ENCODE measurements around the gene MMP25. TPM values are rescaled to one million over a fixed set of nuclear protein-coding genes. Genes with fewer than 3 reads are reported as not detected.
"Not testable (repeated sequence)": the region's sequence is repeated elsewhere in the genome, so short reads cannot be mapped to it uniquely, and the experiment has no call there.

Gene MMP25
- total RNA-seq, 4 donors from 2014 or later: 0.30 to 0.81 (median 0.49) TPM; not detected in 1

- intact Hi-C loops (cut with DNase I; ENCODE audit: low total_unique reads): no loop called here
- H3K4me3 ChIP-seq (ENCODE audit: low read depth, poor library complexity, severe bottlenecking): no peak overlapping the region
- 75 to 88% methylated on average over 6 of the region's 6 CpGs for WGBS, 2 donors
- no peak for TF ChIP-seq POLR2A (IDR thresholded peaks at IDR 0.05)
- TF ChIP-seq CTCF (IDR thresholded peaks at IDR 0.05): no peak
- no peak for DNase-seq (ENCODE audit: low spot score in 2 of 2)
Measured at GRCh38 chr16:3076577-3076976, 30.2 kb downstream of the MMP25 start.

- no peak for TF ChIP-seq CTCF (IDR thresholded peaks at IDR 0.05)
- TF ChIP-seq POLR2A (IDR thresholded peaks at IDR 0.05): no peak
- DNase-seq (ENCODE audit: low spot score in 2 of 2): no peak
- H3K4me3 ChIP-seq (ENCODE audit: low read depth, poor library complexity, severe bottlenecking): no peak overlapping the region
- WGBS, 2 donors: 46 to 57% methylated on average over 17 of the region's 17 CpGs
- intact Hi-C loops (cut with DNase I; ENCODE audit: low total_unique reads): no loop called here
Measured at GRCh38 chr16:3080024-3080423, 33.7 kb downstream of the MMP25 start.

- DNase-seq (ENCODE audit: low spot score in 2 of 2); intact Hi-C loops (cut with DNase I; ENCODE audit: low total_unique reads); H3K4me3 ChIP-seq (ENCODE audit: low read depth, poor library complexity, severe bottlenecking): not testable (repeated sequence)
- 82 to 89% methylated on average over 11 to 13 of the region's 13 CpGs for WGBS, 2 donors
Measured at GRCh38 chr16:3081957-3082356, 35.6 kb downstream of the MMP25 start.

GRCh38 chr16:3083408-3083807, 37.0 kb downstream of the MMP25 start:
- H3K4me3 ChIP-seq (ENCODE audit: low read depth, poor library complexity, severe bottlenecking); DNase-seq (ENCODE audit: low spot score in 2 of 2); intact Hi-C loops (cut with DNase I; ENCODE audit: low total_unique reads): not testable (repeated sequence)
- WGBS, 2 donors: 93 to 94% methylated on average over 8 of the region's 8 CpGs

GRCh38 chr16:3084491-3084890, 38.1 kb downstream of the MMP25 start:
- intact Hi-C loops (cut with DNase I; ENCODE audit: low total_unique reads): no loop called here
- no peak for DNase-seq (ENCODE audit: low spot score in 2 of 2)
- 96 to 100% methylated on average over 1 of the region's 1 CpG for WGBS, 2 donors
- TF ChIP-seq POLR2A (IDR thresholded peaks at IDR 0.05): no peak
- TF ChIP-seq CTCF (IDR thresholded peaks at IDR 0.05): no peak
- no peak overlapping the region for H3K4me3 ChIP-seq (ENCODE audit: low read depth, poor library complexity, severe bottlenecking)

GRCh38 chr16:3084969-3085670, 38.8 kb downstream of the MMP25 start:
- DNase-seq (ENCODE audit: low spot score in 2 of 2): no peak
- intact Hi-C loops (cut with DNase I; ENCODE audit: low total_unique reads): no loop called here
- TF ChIP-seq CTCF (IDR thresholded peaks at IDR 0.05) (no peak), POLR2A (IDR thresholded peaks at IDR 0.05) (no peak)
- H3K4me3 ChIP-seq (ENCODE audit: low read depth, poor library complexity, severe bottlenecking): no peak overlapping the region
- 80 to 84% methylated on average over 7 of the region's 7 CpGs for whole genome bisulfite sequencing, 2 donors

All from lower leg skin (tissue), 4 donors.